ENCODE measurements around the gene GAK. TPM values are rescaled to one million over a fixed set of nuclear protein-coding genes. Genes with fewer than 3 reads are reported as not detected.
A peak's percentile ranks its signal among the peaks of the same experiment; 100 is the strongest.

The GAK gene
- total and polyA plus RNA-seq, 2 of the 13 experiments (the other 11 are each of a cell fraction or from before 2014, with no cell fraction given): 17.5 to 44.3 TPM

GRCh38 chr4:815464-816146 is 116.5 kb downstream of the GAK start (continued):
- TF ChIP-seq CHD4 (IDR thresholded peaks at IDR 0.05; ENCODE audit: borderline replicate concordance, low read length): no peak
- TF ChIP-seq HMGXB3 (CRISPR knock-in tag; IDR thresholded peaks at IDR 0.05; ENCODE audit: borderline replicate concordance): 0 out of 2 replicates have a peak, but pooled peaks have one; percentile 22
- peak; percentile 87 for TF ChIP-seq ARID5B (CRISPR knock-in tag; IDR thresholded peaks at IDR 0.05)
- no peak for TF ChIP-seq TAF1 (CRISPR knock-in tag; IDR thresholded peaks at IDR 0.05)
- no peak for TF ChIP-seq HNRNPUL1 (IDR thresholded peaks at IDR 0.05; ENCODE audit: low read depth, low read length)
- TF ChIP-seq DZIP1 (CRISPR knock-in tag; IDR thresholded peaks at IDR 0.05): no peak
- TF ChIP-seq ZNF580 (CRISPR knock-in tag; IDR thresholded peaks at IDR 0.05; ENCODE audit: borderline replicate concordance, low read depth): peak; percentile 59; the same call in 1 of the 2 replicates
- TF ChIP-seq CBFB (CRISPR knock-in tag; IDR thresholded peaks at IDR 0.05): no peak
- TF ChIP-seq PAWR (CRISPR knock-in tag; IDR thresholded peaks at IDR 0.05; ENCODE audit: borderline replicate concordance): no peak
- TF ChIP-seq FOXA3 (CRISPR knock-in tag; IDR thresholded peaks at IDR 0.05): peak; percentile 84
- no peak for TF ChIP-seq SNAPC5 (CRISPR knock-in tag; IDR thresholded peaks at IDR 0.05; ENCODE audit: borderline replicate concordance)
- TF ChIP-seq BRD4 (CRISPR knock-in tag; IDR thresholded peaks at IDR 0.05): no peak
- TF ChIP-seq TCF7 (IDR thresholded peaks at IDR 0.05; ENCODE audit: low read depth): peak; percentile 68
- TF ChIP-seq ZMYM4 (CRISPR knock-in tag; IDR thresholded peaks at IDR 0.05): 0 out of 2 replicates have a peak, but pooled peaks have one; percentile 27
- TF ChIP-seq NFIB (CRISPR knock-in tag; IDR thresholded peaks at IDR 0.05; ENCODE audit: borderline replicate concordance): no peak
- peak; percentile 20; the same call in 1 of the 2 replicates for TF ChIP-seq MIXL1 (CRISPR knock-in tag; IDR thresholded peaks at IDR 0.05)
- no peak for TF ChIP-seq ZNF224 (CRISPR knock-in tag; IDR thresholded peaks at IDR 0.05)
